Thoracic aorta (tissue), 2 donors: Measurements from ENCODE around the gene TMEM88. TPM values are rescaled to one million over a fixed set of nuclear protein-coding genes. Genes with fewer than 3 reads are reported as not detected.
"Not testable (repeated sequence)": the region's sequence is repeated elsewhere in the genome, so short reads cannot be mapped to it uniquely, and the experiment has no call there.

Source experiments
- ATAC-seq: fragments of 150-250 bp; one replicate; pipeline ENCODE4 v1.8.0; 2017; ENCODE audit warnings: low read depth; ENCODE audit not compliant: insufficient number of reproducible peaks, low FRiP score
- DNase-seq: peaks from one replicate; pipeline ENCODE4 v3.0.0-alpha.2; 2020; ENCODE audit warnings: low spot score
- H3K27ac ChIP-seq, 2 donors: fragments of 200-600 bp; sonication (generic); 1 replicate in 1 of 2; 2 replicates in 1 of 2; pipeline ENCODE4 v1.5.1; 2016; ENCODE audit warnings: mild to moderate bottlenecking in 2 of 2, moderate library complexity in 2 of 2
- H3K27me3 ChIP-seq: fragments of 200-600 bp; sonication (generic); replicated peaks from 2 replicates; pipeline ENCODE4 v1.6.0; 2016; ENCODE audit warnings: mild to moderate bottlenecking; ENCODE audit not compliant: insufficient read depth
- H3K36me3 ChIP-seq: fragments of 200-600 bp; sonication (generic); one replicate; pipeline ENCODE4 v1.5.1; 2016
- H3K4me1 ChIP-seq, 2 donors: fragments of 200-600 bp; sonication (generic); 1 replicate in 1 of 2; 2 replicates in 1 of 2; pipeline versions ENCODE4 v1.5.1 to v1.6.0; 2016; ENCODE audit warnings: low read depth in 2 of 2, mild to moderate bottlenecking in 1 of 2; ENCODE audit not compliant: control insufficient read depth in 1 of 2
- H3K4me3 ChIP-seq: fragments of 200-600 bp; sonication (generic); 2 replicates; pipeline ENCODE4 v1.5.1; 2016; ENCODE audit warnings: mild to moderate bottlenecking
- H3K9me3 ChIP-seq: fragments of 200-600 bp; sonication (generic); 2 replicates; pipeline ENCODE4 v1.5.1; 2016
- CTCF ChIP-seq: fragments of 200-600 bp; sonication (generic); IDR thresholded peaks from one replicate; pipeline ENCODE4 v1.5.1; 2019; ENCODE audit warnings: antibody characterized with exemption
- total RNA-seq, 2 donors: library from RNA; depleted of rRNA; stranded (reverse); fragments of >200 nt; gene quantifications; one replicate each; pipeline versions ENCODE4 v1.1.0 to v1.2.3, GENCODE V29; 2016

The TMEM88 gene
- total RNA-seq, 2 donors from 2014 or later = 4.1 to 21.9 TPM

GRCh38 chr17:7859028-7859427 is 4.2 kb downstream of the TMEM88 start:
- Histone ChIP-seq H3K27me3 (no peaks in the 10 kb centered on the region), H3K27ac (no peak overlapping the region), H3K4me3 (no peak overlapping the region), H3K36me3 (no peaks in the 10 kb centered on the region), H3K4me1 (peaks cover 21 to 31% of the 10 kb centered on the region in 2 donors), H3K9me3 (no peaks in the 10 kb centered on the region)
- TF ChIP-seq CTCF = no peak
- DNase-seq (no peak), ATAC-seq (no peak)

- Histone ChIP-seq H3K4me1 (peaks cover 6 to 14% of the 10 kb centered on the region in 2 donors), H3K27ac (no peak overlapping the region), H3K27me3 (no peaks in the 10 kb centered on the region), H3K36me3 (peaks cover 5% of the 10 kb centered on the region), H3K9me3 (no peaks in the 10 kb centered on the region), H3K4me3 (no peak overlapping the region)
- ATAC-seq (no peak), DNase-seq (no peak)
- TF ChIP-seq CTCF = peak; percentile 79
These were observed 8.0 kb downstream of the TMEM88 start for GRCh38 chr17:7862692-7863437.

- not testable (repeated sequence) for H3K36me3 ChIP-seq, H3K9me3 ChIP-seq, H3K27ac ChIP-seq, H3K4me3 ChIP-seq, ATAC-seq, H3K4me1 ChIP-seq, DNase-seq, H3K27me3 ChIP-seq
These were observed 9.5 kb downstream of the TMEM88 start for GRCh38 chr17:7864384-7864783.

- no peak overlapping the region for H3K4me3 ChIP-seq
- H3K9me3 ChIP-seq = no peaks in the 10 kb centered on the region
- TF ChIP-seq CTCF = no peak
- no peaks in the 10 kb centered on the region for H3K4me1 ChIP-seq
- H3K27me3 ChIP-seq = no peaks in the 10 kb centered on the region
- ATAC-seq = no peak
- DNase-seq = no peak
- H3K27ac ChIP-seq = no peak overlapping the region
- peaks cover 5% of the 10 kb centered on the region for H3K36me3 ChIP-seq
These were observed 10.3 kb downstream of the TMEM88 start for GRCh38 chr17:7864995-7865650.

GRCh38 chr17:7867881-7868329 is 13.0 kb downstream of the TMEM88 start:
- no peak for ATAC-seq
- Histone ChIP-seq H3K4me3 (no peak overlapping the region), H3K36me3 (peaks cover 5% of the 10 kb centered on the region), H3K27me3 (no peaks in the 10 kb centered on the region), H3K27ac (no peak overlapping the region), H3K9me3 (no peaks in the 10 kb centered on the region), H3K4me1 (no peaks in the 10 kb centered on the region)
- no peak for TF ChIP-seq CTCF
- DNase-seq = no peak
